Epithelial cell of esophagus (primary cell): ENCODE results near the gene ACTR2.
"Not testable (repeated sequence)": the region's sequence is repeated elsewhere in the genome, so short reads cannot be mapped to it uniquely, and the experiment has no call there.

Source experiments
- DNase-seq: peaks from one replicate; pipeline ENCODE4 v3.0.0; 2010; ENCODE audit warnings: low read depth
- H3K4me3 ChIP-seq: 2 replicates; pipeline ENCODE4 v1.5.1; 2011; ENCODE audit warnings: mild to moderate bottlenecking, low read length, control low read depth
- CTCF ChIP-seq: IDR thresholded peaks from 2 replicates; pipeline ENCODE4 v1.5.1; 2011; ENCODE audit warnings: low read depth, mild to moderate bottlenecking, low read length, control low read depth, inconsistent platforms; ENCODE audit not compliant: insufficient read depth; ENCODE audit errors: missing control alignments

The ACTR2 gene

GRCh38 chr2:65213035-65213434, 14.6 kb upstream of the ACTR2 start:
- H3K4me3 ChIP-seq, result no peak overlapping the region
- no peak for TF ChIP-seq CTCF
- DNase-seq, result no peak

GRCh38 chr2:65214361-65214760, 13.3 kb upstream of the ACTR2 start:
- no peak for TF ChIP-seq CTCF
- no peak for DNase-seq
- H3K4me3 ChIP-seq, result no peak overlapping the region

DNA sequence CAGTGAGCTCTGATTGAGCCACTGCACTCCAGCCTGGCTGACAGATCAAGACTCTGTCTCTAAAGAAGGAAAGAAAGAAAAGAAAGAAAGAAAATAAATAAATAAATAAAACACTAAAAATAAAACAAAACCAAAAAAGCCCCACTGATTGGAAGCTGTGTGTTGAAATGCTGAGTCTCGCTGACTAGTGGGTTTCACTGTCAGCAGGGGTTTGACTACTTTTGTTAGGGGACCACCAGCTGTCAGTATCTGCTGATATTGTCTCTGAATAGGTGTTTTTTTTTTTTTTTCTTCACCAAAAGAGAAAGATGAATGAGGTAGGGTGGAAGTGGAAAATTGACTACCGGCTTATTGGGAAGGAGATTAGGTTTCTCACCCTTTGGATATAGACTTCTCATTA, 12.8 kb upstream of the ACTR2 start:
- no peak for TF ChIP-seq CTCF
- no peak overlapping the region for H3K4me3 ChIP-seq
- no peak for DNase-seq

GRCh38 chr2:65215946-65216345, 11.7 kb upstream of the ACTR2 start:
- TF ChIP-seq CTCF, result no peak
- H3K4me3 ChIP-seq, result no peak overlapping the region
- no peak for DNase-seq

- H3K4me3 ChIP-seq, result no peak overlapping the region
- DNase-seq, result no peak
- no peak for TF ChIP-seq CTCF
These were observed 7.0 kb upstream of the ACTR2 start for GRCh38 chr2:65220432-65221131.

GRCh38 chr2:65221275-65221674, 6.4 kb upstream of the ACTR2 start:
- H3K4me3 ChIP-seq, DNase-seq: not testable (repeated sequence)

DNA sequence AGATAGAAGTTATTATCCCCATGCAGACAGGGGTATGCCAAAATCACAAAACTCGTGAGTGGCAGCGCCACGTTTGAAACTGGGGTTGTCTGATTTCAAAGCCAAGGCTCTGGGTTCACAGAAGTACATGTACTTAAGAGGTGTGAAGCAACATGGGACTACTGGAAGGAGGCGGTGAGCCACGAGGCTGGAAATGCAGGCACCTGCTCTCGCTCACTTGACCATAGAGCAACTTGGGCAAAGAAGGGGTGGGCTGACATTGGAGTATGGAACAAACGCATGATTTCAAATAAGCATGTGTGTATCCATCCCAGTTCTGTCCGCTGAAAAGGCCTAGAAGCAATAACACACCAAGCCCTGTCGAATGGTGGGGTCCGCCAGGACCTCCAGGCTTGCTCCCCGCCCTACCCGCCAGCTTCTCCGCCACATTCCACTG, 593 bp upstream of the ACTR2 start:
- peak; percentile 46 for DNase-seq
- TF ChIP-seq CTCF, result no peak
- H3K4me3 ChIP-seq, result peak overlapping the region; percentile 99
